Measurements from ENCODE around the gene ZNF740.
A peak's percentile ranks its signal among the peaks of the same experiment; 100 is the strongest.

Gene ZNF740

DNA sequence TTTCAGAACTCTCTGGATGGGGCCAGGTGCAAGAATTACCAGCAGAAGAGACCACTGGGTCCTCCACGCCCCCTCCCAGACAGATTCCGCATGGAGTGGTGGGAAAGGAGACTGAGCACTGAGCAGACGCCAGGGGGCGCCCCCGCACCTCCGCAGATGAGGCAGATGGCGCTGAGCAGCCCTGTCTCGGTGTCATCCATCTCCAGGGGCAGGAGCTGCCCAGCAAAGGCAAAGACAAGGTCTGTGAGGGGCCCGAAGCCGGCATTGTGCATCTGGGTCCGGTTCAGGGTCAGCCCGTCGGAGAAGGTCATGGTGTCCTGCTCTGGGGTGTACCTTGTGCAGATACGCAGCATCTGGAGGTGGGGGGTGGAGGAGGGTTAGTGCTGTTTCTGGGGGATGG is 32.8 kb downstream of the ZNF740 start:
- Histone ChIP-seq H3K4me1 (peaks cover 4 to 44% (median 35%) of the 10 kb centered on the region in 4 donors), H3K4me3 (no peak overlapping the region)
- intact Hi-C loops (cut with DNase I; ENCODE audit: low total_unique reads) = loop anchor here (2.0 kb wide), 1 partner anchor 75 kb away; no protein-coding TSS in a partner anchor

DNA sequence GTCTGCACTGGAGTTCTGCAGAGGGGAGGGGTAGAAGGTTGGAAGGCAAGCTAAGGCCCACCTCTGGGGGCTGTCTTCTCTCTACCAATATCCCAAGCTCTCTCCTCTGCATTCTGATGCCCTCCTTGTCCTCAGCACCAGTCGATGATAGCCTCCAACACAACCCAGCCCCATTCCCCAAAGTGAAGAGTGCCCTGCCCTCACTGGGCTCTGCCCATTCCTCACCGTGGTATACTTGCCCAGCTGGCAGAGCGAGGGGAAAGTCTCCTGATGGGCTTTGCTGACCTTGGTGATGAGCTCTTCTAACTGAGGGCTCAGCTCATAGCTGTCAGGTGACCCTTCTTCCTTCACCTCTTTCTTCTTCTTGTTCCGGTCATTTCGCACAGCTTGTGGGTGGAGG is 33.7 kb downstream of the ZNF740 start:
- Histone ChIP-seq H3K36me3 (peaks cover 48 to 72% (median 55%) of the 10 kb centered on the region in 3 donors), H3K4me1 (peaks cover 4 to 44% (median 35%) of the 10 kb centered on the region in 4 donors), H3K27me3 (no peaks in the 10 kb centered on the region), H3K4me3 (no peak overlapping the region), H3K27ac (peak overlapping the region in 1 of 2 donors; percentile 11), H3K9me3 (no peaks in the 10 kb centered on the region)
- TF ChIP-seq, protein P1, sequence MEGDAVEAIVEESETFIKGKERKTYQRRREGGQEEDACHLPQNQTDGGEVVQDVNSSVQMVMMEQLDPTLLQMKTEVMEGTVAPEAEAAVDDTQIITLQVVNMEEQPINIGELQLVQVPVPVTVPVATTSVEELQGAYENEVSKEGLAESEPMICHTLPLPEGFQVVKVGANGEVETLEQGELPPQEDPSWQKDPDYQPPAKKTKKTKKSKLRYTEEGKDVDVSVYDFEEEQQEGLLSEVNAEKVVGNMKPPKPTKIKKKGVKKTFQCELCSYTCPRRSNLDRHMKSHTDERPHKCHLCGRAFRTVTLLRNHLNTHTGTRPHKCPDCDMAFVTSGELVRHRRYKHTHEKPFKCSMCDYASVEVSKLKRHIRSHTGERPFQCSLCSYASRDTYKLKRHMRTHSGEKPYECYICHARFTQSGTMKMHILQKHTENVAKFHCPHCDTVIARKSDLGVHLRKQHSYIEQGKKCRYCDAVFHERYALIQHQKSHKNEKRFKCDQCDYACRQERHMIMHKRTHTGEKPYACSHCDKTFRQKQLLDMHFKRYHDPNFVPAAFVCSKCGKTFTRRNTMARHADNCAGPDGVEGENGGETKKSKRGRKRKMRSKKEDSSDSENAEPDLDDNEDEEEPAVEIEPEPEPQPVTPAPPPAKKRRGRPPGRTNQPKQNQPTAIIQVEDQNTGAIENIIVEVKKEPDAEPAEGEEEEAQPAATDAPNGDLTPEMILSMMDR (IDR thresholded peaks at IDR 0.05) = no peak
- intact Hi-C loops (cut with DNase I; ENCODE audit: low total_unique reads) = loop anchor here (2.0 kb wide), 1 partner anchor 37 kb away; no protein-coding TSS in a partner anchor
- no peak for DNase-seq

More for the DNA sequence above, 32.8 kb downstream of the ZNF740 start:
- TF ChIP-seq, protein P1 (IDR thresholded peaks at IDR 0.05) = peak; percentile 89 to 94
- H3K27ac ChIP-seq = no peak overlapping the region
- peaks cover 48 to 72% (median 55%) of the 10 kb centered on the region in 3 donors for H3K36me3 ChIP-seq
- H3K9me3 ChIP-seq = no peaks in the 10 kb centered on the region
- no peaks in the 10 kb centered on the region for H3K27me3 ChIP-seq
- peak; percentile 79 to 87 for DNase-seq

GRCh38 chr12:53214687-53215455 is 34.3 kb downstream of the ZNF740 start:
- H3K36me3 ChIP-seq = peaks cover 48 to 66% (median 53%) of the 10 kb centered on the region in 3 donors
- H3K27me3 ChIP-seq = no peaks in the 10 kb centered on the region
- DNase-seq = peak in 1 of 2 donors; percentile 70
- H3K9me3 ChIP-seq = no peaks in the 10 kb centered on the region
- TF ChIP-seq, protein P1 (IDR thresholded peaks at IDR 0.05) = no peak
- peaks cover 4 to 46% (median 35%) of the 10 kb centered on the region in 4 donors for H3K4me1 ChIP-seq
- H3K27ac ChIP-seq = peak overlapping the region in 1 of 2 donors; percentile 11
- intact Hi-C loops (cut with DNase I; ENCODE audit: low total_unique reads) = loop anchor here (2.0 kb wide), 1 partner anchor 36 kb away; no protein-coding TSS in a partner anchor
- H3K4me3 ChIP-seq = no peak overlapping the region

DNA sequence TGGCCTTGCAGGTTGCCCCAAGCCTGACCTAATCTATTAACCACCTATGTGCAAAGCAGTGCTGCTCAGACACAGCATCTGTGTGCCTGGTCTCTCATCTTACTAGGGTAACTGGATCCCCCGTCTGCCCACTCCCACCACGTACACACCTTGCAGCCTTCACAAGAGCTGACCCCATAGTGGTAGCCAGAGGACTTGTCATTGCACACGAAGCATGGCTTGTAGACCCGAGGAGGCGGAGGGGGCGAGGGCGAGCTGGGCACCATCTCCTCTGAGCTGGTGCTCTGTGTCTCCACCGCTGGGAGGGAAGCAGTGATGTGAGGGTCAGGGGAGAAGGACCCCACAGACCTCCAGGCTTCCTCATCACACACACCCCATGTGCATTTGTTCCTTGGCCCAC is 35.0 kb downstream of the ZNF740 start:
- TF ChIP-seq, protein P1 (IDR thresholded peaks at IDR 0.05) = no peak
- Histone ChIP-seq H3K4me1 (peaks cover 4 to 46% (median 35%) of the 10 kb centered on the region in 4 donors), H3K36me3 (peaks cover 44 to 60% (median 47%) of the 10 kb centered on the region in 3 donors), H3K27ac (peak overlapping the region in 1 of 2 donors; percentile 11), H3K9me3 (no peaks in the 10 kb centered on the region), H3K27me3 (no peaks in the 10 kb centered on the region), H3K4me3 (no peak overlapping the region)
- DNase-seq = peak in 1 of 2 donors; percentile 61
- intact Hi-C loops (cut with DNase I; ENCODE audit: low total_unique reads) = loop anchor here (2.0 kb wide), 1 partner anchor 35 kb away; no protein-coding TSS in a partner anchor

DNA sequence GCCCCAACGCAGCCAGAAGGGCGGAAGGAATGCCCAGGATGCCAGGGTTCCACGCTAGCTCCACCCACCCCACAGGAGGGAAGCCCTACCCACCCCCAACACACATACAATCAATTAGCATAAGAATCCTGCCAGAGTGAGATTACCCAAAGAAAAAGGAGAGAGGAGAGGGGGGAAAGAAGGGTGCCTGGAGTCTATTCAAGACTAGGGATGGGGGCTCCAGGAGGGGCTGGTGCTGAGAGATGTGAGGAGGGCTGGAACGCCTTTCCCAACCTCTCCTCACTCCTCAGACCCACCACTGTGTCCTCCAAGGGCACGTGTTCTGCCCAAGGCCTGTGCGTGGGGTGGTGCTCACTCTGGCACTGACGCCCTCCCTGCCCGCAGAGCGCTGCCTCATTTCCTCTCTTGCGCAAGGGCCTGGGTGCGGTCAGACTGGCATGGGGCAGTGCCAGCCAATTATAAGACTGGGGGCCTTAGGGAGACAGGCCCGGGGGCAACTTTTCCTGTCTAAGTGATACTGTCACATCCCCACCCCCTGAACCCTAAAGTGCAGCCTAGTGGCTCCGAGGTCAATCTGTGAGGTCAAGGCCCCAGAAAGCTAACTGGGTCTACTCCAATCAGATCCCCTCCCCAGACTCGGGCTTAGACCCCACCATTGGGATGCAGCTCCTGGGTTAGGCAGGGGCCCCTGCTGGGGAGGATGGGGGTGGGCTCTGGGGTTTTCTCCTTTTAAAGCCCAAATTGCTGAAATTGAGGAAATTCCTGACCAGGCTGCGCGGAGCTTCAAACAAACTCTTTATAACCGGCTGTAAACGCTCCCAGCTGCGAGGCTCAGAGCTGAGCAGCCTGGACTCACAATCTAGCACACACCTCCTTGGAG is 36.8 kb downstream of the ZNF740 start:
- intact Hi-C loops (cut with DNase I; ENCODE audit: low total_unique reads) = no loop called here
- peak overlapping the region; percentile 66 to 74 for H3K4me3 ChIP-seq
- no peak for DNase-seq

More for the DNA sequence above, 36.8 kb downstream of the ZNF740 start:
- peaks cover 4 to 52% (median 40%) of the 10 kb centered on the region in 4 donors for H3K4me1 ChIP-seq
- H3K27ac ChIP-seq = peak overlapping the region; percentile 98 to 99
- H3K36me3 ChIP-seq = peaks cover 28 to 42% (median 29%) of the 10 kb centered on the region in 3 donors
- no peaks in the 10 kb centered on the region for H3K27me3 ChIP-seq
- no peaks in the 10 kb centered on the region for H3K9me3 ChIP-seq
- TF ChIP-seq, protein P1 (IDR thresholded peaks at IDR 0.05) = no peak
